Measurements from ENCODE around the gene FSTL4.

The FSTL4 gene

GRCh38 chr5:133364936-133365707, 247.2 kb downstream of the FSTL4 start:
- H3K4me3 ChIP-seq (ENCODE audit: low read depth, low read length) = no peak overlapping the region
- peak; percentile 7 for TF ChIP-seq CTCF (IDR thresholded peaks at IDR 0.05; ENCODE audit: insufficient read depth, low read length, missing control alignments)
- no peak for DNase-seq (ENCODE audit: low read depth, low spot score)
- ChIA-PET POLR2A (no interaction called here), CTCF (interaction anchor here (1.0 kb wide), 1 partner anchor 504 kb away, joined by 3 read pairs; no protein-coding TSS in a partner anchor)

GRCh38 chr5:133363807-133364587, 248.3 kb downstream of the FSTL4 start:
- TF ChIP-seq CTCF (IDR thresholded peaks at IDR 0.05; ENCODE audit: insufficient read depth, low read length, missing control alignments) = no peak
- H3K4me3 ChIP-seq (ENCODE audit: low read depth, low read length) = no peak overlapping the region
- DNase-seq (ENCODE audit: low read depth, low spot score) = no peak
- POLR2A ChIA-PET = no interaction called here
- CTCF ChIA-PET = interaction anchor here (1.0 kb wide), 1 partner anchor 506 kb away, joined by 3 read pairs; no protein-coding TSS in a partner anchor

- ChIA-PET POLR2A (no interaction called here), CTCF (no interaction called here)
- no peak for DNase-seq (ENCODE audit: low read depth, low spot score)
- H3K4me3 ChIP-seq (ENCODE audit: low read depth, low read length) = no peak overlapping the region
- TF ChIP-seq CTCF (IDR thresholded peaks at IDR 0.05; ENCODE audit: insufficient read depth, low read length, missing control alignments) = no peak
Observed at GRCh38 chr5:133362438-133362837, 249.9 kb downstream of the FSTL4 start.

GRCh38 chr5:133361922-133362321, 250.4 kb downstream of the FSTL4 start:
- no peak for TF ChIP-seq CTCF (IDR thresholded peaks at IDR 0.05; ENCODE audit: insufficient read depth, low read length, missing control alignments)
- POLR2A ChIA-PET = no interaction called here
- no peak for DNase-seq (ENCODE audit: low read depth, low spot score)
- CTCF ChIA-PET = no interaction called here
- H3K4me3 ChIP-seq (ENCODE audit: low read depth, low read length) = no peak overlapping the region

- no peak overlapping the region for H3K4me3 ChIP-seq (ENCODE audit: low read depth, low read length)
- ChIA-PET POLR2A (no interaction called here), CTCF (no interaction called here)
- no peak for TF ChIP-seq CTCF (IDR thresholded peaks at IDR 0.05; ENCODE audit: insufficient read depth, low read length, missing control alignments)
- no peak for DNase-seq (ENCODE audit: low read depth, low spot score)
Observed at GRCh38 chr5:133360693-133361472, 251.5 kb downstream of the FSTL4 start.

GRCh38 chr5:133359861-133360260, 252.5 kb downstream of the FSTL4 start:
- no peak for TF ChIP-seq CTCF (IDR thresholded peaks at IDR 0.05; ENCODE audit: insufficient read depth, low read length, missing control alignments)
- ChIA-PET POLR2A (no interaction called here), CTCF (no interaction called here)
- H3K4me3 ChIP-seq (ENCODE audit: low read depth, low read length) = no peak overlapping the region
- no peak for DNase-seq (ENCODE audit: low read depth, low spot score)
